Activated CD4-positive, CD25-positive, alpha-beta regulatory T cell treated with anti-CD3 and anti-CD28 coated beads, Interleukin-2, amount 50 U/mL, for 24 hours (primary cell): ENCODE data around the gene DLL3.

Experiments used
- ATAC-seq, 2 donors: fragments of 150-1000 bp; cut with Tn5 transposase; one replicate each; pipeline ENCODE4 v1.10.0; 2021; ENCODE audit warnings: mild to moderate bottlenecking in 1 of 2, moderate library complexity in 1 of 2

Gene DLL3

DNA sequence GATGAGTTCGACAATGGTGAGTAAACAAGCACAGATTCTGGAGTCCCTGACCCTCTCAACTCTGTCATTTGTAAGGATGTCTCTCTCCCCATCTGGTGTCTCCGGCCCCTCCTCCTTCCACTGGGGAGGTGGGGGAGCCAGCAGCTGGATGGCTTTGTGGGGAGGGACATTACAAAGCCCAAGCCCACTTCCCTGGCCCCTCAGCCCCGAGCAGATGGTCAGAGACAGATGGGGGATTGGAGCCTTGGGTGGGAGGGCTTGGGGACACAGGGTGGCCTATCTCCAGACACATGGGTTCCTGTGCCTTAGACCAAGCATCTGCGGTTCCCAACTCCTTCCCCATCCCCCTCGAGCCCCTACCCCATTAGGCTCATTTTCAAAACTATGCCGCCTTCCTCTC is 15.6 kb upstream of the DLL3 start:
- no peak for ATAC-seq

DNA sequence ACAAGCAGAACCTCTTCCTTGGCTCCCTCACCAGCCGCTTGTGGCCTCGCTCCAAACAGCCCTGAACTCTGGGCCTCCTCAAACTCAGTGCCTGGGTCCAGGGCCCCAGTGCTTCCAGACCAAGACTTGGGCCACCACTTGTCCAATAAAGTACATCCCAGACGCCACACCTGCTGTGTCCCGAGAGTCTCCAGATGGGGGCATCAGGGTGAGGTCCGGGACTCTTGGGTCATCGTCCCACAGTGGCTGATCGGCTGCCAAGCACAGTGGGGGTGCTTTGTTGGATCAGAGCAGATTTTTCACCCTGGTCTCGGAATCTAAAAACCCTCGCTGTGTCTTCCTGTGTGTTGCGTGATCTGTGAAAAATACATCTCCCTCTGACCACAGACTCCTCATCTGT is 9.0 kb upstream of the DLL3 start:
- ATAC-seq, result no peak

DNA sequence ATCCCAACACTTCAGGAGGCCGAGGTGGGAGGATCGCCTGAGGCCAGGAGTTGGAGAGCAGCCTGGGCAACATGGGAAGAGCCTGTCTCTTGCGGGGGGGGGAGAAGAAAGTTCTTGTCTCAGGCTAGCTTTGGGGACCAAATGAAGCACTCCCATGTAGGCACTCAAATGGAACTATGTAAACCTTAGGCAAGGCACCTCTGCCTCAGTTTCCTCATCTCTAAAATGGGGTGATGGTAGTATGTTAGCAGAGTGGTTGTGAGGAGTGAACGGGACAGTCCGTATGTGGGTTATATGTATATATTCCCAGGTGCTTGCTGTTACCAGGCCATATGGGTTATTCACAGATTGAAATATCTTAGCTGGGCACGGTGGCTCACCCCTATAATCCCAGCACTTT is 6.5 kb upstream of the DLL3 start:
- no peak for ATAC-seq

DNA sequence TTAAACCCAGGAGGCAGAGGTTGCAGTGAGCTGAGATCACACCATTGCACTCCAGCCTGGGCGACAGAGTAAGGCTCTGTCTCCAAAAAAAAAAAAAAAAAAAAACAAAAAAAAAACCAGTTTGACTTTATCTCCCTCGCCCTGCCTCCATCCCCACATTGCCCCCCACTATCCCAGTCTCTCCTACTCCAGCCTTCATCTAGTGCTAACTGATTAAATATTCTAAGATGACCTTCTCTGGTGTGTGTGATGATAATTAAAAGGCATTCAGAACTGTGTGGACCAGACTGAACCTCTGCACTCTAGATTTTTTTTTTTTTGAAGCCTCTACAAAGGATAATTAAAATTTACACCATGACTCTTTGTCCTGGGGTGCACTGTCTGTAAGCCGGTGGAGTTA is 6.0 kb upstream of the DLL3 start:
- no peak for ATAC-seq

DNA sequence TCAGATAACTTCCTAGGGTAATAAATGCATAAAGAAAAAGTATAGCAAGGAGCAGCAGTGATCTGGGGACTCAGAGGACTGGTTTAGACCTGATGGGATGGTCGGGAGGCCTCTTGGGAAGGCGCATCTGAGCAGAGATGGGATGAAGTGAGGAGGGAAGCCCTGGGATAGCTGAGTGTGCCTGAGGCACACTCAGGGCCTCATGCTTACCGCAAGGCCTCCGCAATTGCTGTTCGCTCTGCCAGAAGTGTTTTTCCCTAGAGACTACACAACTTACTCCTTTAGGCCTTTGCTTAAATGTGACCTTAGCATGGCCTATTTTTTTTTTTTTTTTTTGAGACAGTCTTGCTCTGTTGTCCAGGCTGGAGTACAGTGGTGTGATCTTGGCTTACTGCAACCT is 4.1 kb upstream of the DLL3 start:
- no peak for ATAC-seq

DNA sequence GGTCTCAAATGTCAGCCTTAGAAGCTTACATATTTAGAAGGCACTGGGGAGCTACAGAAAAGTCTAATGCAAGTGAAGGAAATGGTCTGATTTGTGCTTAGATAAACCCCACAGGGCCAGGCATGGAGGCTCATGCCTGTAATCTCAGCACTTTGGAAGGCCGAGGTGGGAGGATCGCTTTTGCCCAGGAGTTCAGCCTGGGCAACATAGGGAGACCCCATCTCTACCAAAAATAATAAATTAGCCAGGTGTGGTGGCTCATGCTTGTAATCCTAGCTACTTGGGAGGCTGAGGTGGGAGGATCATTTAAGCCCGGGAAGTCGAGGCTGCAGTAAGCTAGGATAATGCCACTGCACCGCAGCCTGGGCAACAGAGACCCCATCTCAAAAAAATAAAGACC is 2.7 kb upstream of the DLL3 start:
- no peak for ATAC-seq

DNA sequence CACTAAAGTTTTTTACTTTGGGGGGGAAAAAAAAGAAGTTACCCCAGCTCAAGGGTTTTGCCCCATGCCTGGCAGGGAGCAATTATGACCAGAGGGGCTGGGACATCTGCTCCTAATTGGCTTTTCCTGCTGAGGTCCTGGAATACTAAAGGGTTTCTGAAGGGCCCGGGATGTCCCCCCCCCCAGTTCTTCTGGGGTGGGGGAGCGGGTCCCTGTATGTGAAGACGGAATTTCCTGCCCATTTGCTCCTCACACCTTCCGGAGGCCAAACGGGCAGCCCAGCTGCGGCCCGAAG is 1.1 kb upstream of the DLL3 start:
- no peak for ATAC-seq

DNA sequence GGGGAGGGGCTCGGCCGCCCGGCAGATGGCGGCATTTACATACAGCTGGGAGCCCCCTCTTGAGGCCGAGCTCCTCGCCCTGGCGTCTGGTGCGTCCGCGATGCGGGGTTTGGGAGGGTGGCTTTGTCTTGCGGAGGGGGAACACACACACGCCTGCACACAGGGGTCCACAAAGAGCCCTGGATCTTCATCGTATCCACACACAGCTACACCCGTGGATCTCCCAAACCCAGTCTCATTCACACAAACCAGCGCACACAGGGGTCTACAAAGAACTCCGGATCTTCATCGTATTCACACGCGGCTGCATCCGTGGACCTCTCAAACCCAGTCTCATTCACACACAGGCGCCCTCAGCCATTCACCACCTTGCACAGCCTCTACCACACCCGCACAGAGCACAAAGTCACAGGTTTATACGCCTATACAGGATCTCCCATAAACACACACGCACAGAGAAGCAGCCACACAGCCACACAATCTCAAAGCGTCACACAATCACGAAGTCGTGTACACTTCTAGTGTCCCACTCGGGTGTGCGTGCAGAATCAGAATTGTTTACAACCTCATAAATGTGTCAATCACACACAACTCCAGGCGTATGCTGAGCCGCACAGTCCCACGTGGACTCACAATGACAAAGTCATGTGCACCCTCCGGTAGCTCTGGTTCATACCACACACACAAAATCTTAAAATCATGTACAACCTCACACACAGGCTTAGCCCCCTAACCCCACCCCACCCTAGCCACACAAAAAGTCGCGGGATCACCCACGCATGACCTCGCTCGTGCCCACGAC is 550 bp upstream of the DLL3 start:
- ATAC-seq, result peak; percentile 16 to 42

DNA sequence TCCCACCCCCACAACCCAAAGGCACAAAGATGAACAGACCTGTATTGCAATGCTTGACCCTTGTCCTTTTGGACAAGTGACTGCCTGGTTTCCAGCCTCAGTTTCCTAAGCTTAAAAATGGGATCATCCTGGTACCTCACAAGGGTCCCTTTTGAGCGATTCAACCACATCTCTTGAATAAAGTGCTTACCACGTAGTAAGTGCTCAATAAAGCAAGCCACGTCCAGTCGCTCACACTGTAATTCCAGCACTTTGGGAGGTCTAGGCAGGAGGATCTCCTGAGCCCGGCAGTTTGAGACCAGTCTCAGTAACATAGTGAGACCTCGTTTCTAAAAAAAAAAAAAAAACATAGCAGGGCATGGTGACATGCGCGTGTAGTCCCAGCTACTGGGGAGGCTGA is 1.2 kb downstream of the DLL3 start:
- no peak for ATAC-seq

DNA sequence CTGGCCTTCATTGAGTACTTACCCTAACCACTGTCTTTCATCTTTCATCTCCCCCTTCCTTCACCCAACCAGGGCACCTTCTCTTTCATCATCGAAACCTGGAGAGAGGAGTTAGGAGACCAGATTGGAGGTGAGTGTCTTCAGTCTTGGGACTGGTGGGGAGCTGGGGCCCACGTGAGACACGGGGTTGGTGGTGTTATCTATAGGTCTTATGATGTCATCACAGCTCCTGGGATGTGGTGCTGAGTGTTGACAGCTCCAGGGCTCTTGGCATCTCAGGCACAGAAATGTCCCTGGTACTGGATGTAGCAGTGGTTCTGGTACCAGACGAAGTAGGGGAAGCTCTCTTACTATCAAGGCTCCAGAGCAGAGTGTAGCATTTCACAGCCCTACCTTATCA is 1.8 kb downstream of the DLL3 start:
- ATAC-seq, result no peak

DNA sequence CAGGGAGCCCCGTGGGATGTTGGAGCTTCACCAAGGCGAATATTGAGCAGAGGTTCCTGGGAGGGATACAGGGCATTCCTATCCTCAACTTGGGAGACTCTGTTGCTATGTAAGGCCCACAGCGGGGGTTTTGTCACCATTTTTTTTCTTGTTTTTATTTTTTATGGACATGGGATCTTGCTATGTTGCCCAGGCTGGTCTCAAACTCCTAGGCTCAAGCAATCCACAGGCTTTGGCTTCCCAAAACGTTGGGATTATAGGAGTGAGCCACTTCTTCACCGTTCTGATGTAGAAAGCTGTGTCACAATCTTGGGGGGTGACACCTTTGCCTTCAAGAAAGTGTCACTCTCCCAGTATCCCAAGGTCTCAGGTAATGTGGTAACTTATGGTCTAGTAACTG is 2.6 kb downstream of the DLL3 start:
- ATAC-seq, result no peak

DNA sequence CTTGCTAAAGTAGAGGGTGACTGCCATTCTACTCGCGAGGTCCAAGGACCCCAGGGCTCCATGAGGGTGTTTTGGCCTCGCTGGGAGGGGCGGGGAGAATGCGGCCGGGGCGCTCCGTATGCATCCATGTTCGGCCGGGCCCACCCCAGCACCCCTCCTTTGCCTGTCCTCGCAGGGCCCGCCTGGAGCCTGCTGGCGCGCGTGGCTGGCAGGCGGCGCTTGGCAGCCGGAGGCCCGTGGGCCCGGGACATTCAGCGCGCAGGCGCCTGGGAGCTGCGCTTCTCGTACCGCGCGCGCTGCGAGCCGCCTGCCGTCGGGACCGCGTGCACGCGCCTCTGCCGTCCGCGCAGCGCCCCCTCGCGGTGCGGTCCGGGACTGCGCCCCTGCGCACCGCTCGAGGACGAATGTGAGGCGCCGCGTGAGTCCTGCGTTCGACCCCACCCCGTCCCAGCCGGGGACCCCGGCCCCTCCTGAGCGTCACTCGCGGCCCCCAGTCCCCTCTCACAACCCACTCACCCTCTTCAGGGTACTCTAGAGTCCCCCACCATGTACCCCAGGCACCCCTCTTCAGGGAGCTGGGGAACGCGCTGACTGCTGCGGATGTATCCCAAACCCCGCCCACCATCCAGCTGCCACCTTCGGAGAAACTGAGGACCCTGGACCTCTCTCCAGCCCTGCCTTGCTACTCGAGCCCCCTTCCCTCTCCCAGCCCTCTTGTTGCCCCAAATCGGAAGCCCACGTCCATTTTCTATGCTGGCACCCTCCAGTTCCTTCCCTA is 4.1 kb downstream of the DLL3 start:
- peak; percentile 57 to 58 for ATAC-seq

DNA sequence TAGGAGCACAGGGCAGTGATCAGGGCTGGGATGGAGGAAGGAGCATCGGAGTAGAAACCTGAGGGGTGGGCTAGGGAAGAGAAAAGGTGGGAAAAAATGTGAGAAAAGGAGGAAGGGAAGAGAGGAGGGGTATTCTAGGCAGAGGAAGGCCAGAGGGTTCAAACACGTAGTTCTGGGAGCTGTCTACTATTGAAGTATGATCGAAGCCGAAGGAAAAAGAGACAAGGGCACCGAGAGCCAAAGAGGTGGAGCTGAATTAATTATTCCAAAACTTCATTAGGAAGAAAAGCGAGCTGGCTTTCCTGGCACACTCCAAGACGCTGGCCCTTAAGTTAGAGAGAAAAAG is 7.8 kb downstream of the DLL3 start:
- ATAC-seq, result no peak

DNA sequence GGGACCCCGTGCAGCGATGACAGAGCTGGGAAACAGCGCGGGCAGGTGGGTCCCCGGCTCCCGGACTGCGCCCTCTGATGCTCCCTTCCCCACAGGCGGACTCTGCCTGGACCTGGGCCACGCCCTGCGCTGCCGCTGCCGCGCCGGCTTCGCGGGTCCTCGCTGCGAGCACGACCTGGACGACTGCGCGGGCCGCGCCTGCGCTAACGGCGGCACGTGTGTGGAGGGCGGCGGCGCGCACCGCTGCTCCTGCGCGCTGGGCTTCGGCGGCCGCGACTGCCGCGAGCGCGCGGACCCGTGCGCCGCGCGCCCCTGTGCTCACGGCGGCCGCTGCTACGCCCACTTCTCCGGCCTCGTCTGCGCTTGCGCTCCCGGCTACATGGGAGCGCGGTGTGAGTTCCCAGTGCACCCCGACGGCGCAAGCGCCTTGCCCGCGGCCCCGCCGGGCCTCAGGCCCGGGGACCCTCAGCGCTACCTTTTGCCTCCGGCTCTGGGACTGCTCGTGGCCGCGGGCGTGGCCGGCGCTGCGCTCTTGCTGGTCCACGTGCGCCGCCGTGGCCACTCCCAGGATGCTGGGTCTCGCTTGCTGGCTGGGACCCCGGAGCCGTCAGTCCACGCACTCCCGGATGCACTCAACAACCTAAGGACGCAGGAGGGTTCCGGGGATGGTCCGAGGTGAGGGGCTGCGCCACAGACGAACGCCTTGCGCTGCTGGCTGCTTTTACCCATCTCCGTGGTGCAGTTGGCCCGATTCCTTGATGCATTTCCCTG is 8.4 kb downstream of the DLL3 start:
- ATAC-seq, result peak; percentile 70 to 76

DNA sequence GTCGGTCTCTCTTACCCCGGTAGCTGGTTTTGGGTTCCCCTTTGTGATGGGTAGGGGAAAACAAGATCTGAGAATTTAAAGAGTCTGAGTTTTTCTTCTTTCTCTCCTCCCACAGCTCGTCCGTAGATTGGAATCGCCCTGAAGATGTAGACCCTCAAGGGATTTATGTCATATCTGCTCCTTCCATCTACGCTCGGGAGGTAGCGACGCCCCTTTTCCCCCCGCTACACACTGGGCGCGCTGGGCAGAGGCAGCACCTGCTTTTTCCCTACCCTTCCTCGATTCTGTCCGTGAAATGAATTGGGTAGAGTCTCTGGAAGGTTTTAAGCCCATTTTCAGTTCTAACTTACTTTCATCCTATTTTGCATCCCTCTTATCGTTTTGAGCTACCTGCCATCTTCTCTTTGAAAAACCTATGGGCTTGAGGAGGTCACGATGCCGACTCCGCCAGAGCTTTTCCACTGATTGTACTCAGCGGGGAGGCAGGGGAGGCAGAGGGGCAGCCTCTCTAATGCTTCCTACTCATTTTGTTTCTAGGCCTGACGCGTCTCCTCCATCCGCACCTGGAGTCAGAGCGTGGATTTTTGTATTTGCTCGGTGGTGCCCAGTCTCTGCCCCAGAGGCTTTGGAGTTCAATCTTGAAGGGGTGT is 9.1 kb downstream of the DLL3 start:
- no peak for ATAC-seq

DNA sequence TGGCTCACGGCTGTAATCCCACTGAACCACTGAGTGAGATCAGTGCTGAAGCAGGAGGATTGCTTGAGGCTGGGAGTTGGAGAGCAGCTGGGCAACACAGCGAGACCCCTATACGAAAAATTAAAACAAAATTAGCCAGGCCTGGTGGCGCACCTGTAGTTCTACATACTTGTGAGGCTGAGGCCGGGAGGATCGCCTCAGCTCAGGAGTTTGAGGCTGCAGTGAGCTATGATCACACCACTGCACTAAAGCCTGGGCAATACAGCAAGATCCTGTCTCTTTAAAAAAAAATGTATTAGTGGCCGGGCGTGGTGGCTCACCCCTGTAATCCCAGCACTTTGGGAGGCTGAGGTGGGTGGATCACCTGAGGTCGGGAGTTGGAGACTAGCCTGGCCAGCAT is 9.9 kb downstream of the DLL3 start:
- no peak for ATAC-seq

DNA sequence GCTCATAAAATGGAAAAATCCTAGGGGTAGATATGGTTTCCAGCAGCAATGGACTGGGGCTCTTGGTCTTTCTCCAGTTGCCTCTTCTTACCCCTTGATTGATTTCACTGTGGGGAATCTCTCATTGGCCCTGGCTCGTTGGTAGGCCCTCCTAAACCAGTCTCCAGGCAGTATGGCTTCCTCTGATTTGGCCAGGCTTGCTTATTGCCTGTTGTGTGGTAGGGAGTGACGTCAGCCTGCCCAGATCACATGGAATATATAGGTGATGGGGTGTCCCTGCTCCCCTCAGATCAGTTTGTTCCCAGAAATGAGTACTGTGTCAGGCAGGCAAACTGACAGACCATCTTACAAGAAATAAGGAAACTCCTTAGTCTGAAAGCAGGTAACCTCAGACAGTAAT is 10.5 kb downstream of the DLL3 start:
- no peak for ATAC-seq

DNA sequence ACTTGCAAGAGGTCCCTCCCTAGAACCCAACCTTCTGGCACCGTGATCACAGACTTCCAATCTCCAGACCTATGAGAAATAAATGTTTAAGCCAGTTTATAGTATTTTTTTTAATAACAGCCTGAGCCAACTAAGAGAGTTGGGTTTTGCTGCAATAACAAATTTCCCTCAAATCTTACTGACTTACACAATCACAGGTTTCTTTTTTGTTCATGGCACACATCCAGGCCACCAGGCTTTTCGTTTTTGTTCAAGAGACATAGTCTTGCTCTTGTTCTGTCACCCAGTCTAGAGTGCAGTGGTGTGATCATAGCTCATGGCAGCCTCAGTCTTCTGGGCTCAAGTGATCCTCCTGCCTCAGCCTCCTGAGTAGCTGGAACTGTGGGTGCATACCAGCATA is 14.2 kb downstream of the DLL3 start:
- ATAC-seq, result no peak

DNA sequence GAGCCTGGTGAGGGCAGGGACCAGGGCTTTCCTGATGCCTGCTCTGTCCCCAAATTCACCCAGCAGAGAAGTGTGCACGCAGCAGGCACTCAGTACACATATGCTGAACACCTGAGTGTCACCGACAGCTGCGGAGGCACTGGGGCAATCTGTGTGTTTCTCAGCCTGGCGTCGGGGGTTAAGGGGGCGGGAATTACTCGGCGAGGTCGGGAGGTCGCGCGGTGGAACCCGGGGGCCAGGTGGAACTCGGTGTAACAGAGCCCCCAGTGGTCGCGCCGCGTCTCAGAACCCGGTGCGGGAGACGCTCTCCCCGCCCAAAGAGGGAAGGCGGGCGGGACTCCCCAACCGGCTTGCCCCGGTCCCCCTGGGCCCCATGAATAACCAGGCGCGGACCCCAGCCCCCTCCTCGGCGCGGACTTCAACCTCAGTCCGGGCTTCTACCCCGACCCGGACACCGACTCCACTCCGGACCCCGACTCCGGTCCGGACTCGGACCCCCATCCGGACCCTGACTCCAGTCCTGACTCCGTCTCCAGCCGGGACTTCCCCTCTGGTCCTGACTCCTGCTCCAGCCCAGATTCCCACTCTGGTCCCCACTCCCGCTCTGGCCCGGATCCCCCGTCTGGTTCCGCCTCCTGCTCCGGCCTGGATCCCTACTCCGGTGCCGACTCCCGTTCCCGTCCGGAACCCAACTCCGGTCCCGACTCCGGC is 16.2 kb downstream of the DLL3 start, which contains the start of gene SELENOV:
TSS of gene SELENOV (plus strand) at position 300 of the 711 bp plus-strand sequence. CDS start at position 374, 74 bp downstream.
- peak in 1 of 2 donors; percentile 55 for ATAC-seq

DNA sequence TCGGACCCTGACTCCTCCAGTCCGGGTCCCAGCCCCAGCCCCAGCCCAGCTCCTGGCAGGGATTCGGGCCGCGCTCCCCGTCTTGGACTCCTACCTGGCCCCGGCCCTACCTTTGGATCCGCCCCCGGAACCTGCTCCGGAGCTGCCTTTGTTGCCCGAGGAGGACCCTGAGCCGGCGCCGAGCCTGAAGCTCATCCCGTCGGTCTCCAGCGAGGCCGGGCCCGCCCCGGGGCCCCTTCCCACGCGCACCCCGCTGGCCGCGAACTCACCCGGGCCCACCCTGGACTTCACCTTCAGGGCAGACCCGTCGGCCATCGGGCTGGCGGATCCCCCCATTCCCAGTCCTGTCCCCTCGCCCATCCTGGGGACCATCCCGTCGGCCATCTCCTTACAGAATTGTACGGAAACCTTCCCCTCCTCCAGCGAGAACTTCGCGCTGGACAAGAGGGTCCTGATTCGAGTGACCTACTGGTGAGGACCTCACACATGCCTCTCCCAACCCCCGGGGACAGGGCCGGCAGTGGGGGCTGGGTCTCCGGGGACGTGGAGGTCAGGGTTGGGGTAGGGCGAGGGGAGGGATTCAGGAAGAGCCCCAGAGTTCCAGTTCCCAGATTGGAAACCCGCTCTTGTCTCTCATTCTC is 16.9 kb downstream of the DLL3 start:
- no peak for ATAC-seq

DNA sequence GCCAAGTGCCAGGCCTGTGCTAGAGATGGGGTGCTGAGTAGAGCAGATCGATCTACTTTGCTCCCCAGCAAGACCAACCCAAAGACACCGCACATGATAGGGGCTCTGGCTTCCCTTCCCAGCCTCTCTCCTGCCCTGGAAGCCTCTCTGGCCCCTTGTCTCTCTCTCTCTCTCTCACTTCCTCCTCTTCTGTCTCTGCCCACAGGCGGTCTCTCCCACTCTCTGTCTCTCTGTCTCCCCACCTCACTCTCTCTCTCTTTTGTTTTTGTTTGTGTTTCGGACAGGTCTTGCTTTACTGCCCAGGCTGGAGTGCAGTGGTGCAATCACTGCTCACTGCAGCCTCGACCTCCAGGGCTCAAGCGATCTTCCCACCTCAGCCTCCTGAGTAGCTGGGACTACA is 17.5 kb downstream of the DLL3 start:
- ATAC-seq, result no peak

DNA sequence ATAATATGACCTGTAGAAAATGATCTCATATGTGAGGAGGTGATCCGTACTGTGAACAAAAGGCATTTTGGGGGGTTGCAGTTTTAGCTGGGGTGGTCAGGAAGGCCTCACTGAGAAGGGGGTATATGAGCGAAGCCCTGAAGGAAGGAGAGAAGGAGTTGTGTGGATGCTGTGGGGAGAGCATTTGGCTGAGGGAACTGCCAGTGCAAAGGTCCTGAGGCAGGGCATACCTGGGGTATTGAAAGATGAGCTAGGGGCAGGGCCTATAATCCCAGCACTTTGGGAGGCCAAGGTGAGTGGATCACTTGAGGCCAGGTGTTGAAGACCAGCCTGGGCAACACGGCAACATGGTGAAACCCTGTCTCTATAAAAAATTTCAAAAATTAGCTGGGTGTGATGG is 18.7 kb downstream of the DLL3 start:
- no peak for ATAC-seq
